GM06990 (cell line): ENCODE data around the gene ARL15.

ENCODE experiments used
- DNase-seq: peaks from one replicate; pipeline ENCODE4 v3.0.0-alpha.2; 2011; ENCODE audit not compliant: insufficient read length; ENCODE audit errors: extremely low read depth
- H3K27me3 ChIP-seq: replicated peaks from 2 replicates; pipeline ENCODE4 v1.6.0; 2011; ENCODE audit warnings: low read length; ENCODE audit not compliant: control insufficient read depth, insufficient read depth
- H3K36me3 ChIP-seq: 2 replicates; pipeline ENCODE4 v1.5.1; 2011; ENCODE audit warnings: low read length; ENCODE audit not compliant: control insufficient read depth, insufficient read depth
- H3K4me3 ChIP-seq: replicated peaks from 2 replicates; pipeline ENCODE4 v1.5.1; 2011; ENCODE audit warnings: low read depth, mild to moderate bottlenecking, control low read depth, low read length
- CTCF ChIP-seq: IDR thresholded peaks from 2 replicates; pipeline ENCODE4 v1.5.1; 2011; ENCODE audit warnings: low read length, control low read depth, mild to moderate bottlenecking, inconsistent platforms; ENCODE audit not compliant: insufficient read depth, poor library complexity, severe bottlenecking

Gene ARL15

GRCh38 chr5:54002779-54003178 is 307.6 kb downstream of the ARL15 start:
- no peaks in the 10 kb centered on the region for H3K27me3 ChIP-seq
- H3K36me3 ChIP-seq, result no peaks in the 10 kb centered on the region
- DNase-seq, result no peak
- no peak overlapping the region for H3K4me3 ChIP-seq
- no peak for TF ChIP-seq CTCF

GRCh38 chr5:54001976-54002775 is 308.2 kb downstream of the ARL15 start:
- no peak overlapping the region for H3K4me3 ChIP-seq
- H3K36me3 ChIP-seq, result no peaks in the 10 kb centered on the region
- no peak for TF ChIP-seq CTCF
- no peak for DNase-seq
- H3K27me3 ChIP-seq, result no peaks in the 10 kb centered on the region

GRCh38 chr5:54000011-54000410 is 310.4 kb downstream of the ARL15 start:
- Histone ChIP-seq H3K36me3 (no peaks in the 10 kb centered on the region), H3K27me3 (no peaks in the 10 kb centered on the region), H3K4me3 (no peak overlapping the region)
- DNase-seq, result no peak
- TF ChIP-seq CTCF, result no peak

GRCh38 chr5:53997736-53998627 is 312.4 kb downstream of the ARL15 start:
- Histone ChIP-seq H3K4me3 (no peak overlapping the region), H3K27me3 (no peaks in the 10 kb centered on the region), H3K36me3 (no peaks in the 10 kb centered on the region)
- no peak for TF ChIP-seq CTCF
- no peak for DNase-seq

GRCh38 chr5:53996008-53996407 is 314.4 kb downstream of the ARL15 start:
- DNase-seq, result no peak
- no peaks in the 10 kb centered on the region for H3K36me3 ChIP-seq
- no peaks in the 10 kb centered on the region for H3K27me3 ChIP-seq
- H3K4me3 ChIP-seq, result no peak overlapping the region
- TF ChIP-seq CTCF, result no peak
